GM19468 (cell line): ENCODE results near the gene OR10J5.
"Not testable (repeated sequence)": the region's sequence is repeated elsewhere in the genome, so short reads cannot be mapped to it uniquely, and the experiment has no call there.

Experiments
- ATAC-seq: cut with Tn5 transposase; IDR thresholded peaks from one replicate; pipeline ENCODE4 v1.9.1; 2021; ENCODE audit warnings: mild to moderate bottlenecking, moderate library complexity, moderate number of reproducible peaks; ENCODE audit not compliant: unreplicated experiment; ENCODE audit errors: extremely low read depth

OR10J5 gene, protein sequence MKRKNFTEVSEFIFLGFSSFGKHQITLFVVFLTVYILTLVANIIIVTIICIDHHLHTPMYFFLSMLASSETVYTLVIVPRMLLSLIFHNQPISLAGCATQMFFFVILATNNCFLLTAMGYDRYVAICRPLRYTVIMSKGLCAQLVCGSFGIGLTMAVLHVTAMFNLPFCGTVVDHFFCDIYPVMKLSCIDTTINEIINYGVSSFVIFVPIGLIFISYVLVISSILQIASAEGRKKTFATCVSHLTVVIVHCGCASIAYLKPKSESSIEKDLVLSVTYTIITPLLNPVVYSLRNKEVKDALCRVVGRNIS

DNA sequence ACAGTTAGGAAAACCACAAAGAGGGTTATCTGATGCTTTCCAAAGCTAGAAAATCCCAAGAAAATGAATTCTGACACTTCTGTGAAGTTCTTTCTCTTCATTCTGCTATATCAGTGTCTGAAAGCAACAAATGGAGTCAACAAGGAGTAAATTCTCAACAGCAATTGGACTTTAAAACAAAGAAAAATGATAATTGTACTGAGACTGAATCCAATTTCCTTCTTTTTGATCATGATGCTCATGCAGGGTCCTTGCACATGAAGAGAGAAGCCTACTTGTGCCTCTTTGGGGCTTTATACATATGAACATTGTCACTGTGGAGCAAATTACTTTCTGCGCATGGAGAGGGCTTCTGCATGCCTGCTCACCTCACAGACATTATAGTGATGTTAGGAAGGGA lies at the start of gene OR10J5:
OR10J5 (minus strand) TSS at position 101 of the 400 bp plus-strand sequence; CDS start at position 101, 0 bp downstream.
- no peak for ATAC-seq

DNA sequence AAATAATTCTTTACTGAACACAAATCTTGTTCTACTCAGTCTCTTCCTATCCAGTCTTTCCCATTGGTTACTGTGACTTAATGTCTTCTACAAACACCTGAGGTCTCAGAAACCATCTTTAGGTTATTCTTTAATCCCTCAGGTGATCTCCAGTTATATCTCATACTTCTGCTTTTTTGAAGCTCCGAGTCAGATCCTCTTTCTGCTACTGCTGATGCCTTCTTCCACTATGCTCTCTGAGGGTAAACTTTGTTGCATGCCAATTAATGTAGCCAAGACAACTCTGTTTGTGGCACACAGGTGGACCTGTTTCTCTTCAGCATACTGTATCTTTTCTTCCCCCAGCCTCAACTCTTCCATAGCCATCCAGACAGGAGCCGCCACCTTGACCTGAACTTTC lies 48.7 kb upstream of the OR10J5 start:
- ATAC-seq, result no peak

DNA sequence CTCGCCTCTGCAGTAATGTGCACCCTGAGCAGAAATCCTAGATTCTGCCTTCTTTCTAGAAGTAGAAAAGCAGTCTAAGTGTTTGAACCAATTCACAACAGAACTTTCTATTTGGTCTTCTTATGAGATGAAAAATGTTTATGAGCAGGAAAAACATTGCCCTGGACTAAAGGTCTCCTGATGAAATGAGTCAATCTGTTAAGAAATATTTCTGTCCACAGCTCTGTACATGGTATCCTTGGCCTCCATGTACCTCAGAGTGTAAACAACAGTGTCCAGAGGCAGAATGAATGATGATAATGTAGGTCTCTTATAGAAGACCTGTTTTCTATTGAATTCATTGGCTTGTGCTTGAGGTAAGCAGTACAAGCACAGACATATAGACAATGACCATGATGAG lies 45.6 kb upstream of the OR10J5 start:
- ATAC-seq, result no peak

GRCh38 chr1:159580340-159580739 lies 44.5 kb upstream of the OR10J5 start:
- no peak for ATAC-seq

GRCh38 chr1:159577446-159577845 lies 41.6 kb upstream of the OR10J5 start:
- no peak for ATAC-seq

DNA sequence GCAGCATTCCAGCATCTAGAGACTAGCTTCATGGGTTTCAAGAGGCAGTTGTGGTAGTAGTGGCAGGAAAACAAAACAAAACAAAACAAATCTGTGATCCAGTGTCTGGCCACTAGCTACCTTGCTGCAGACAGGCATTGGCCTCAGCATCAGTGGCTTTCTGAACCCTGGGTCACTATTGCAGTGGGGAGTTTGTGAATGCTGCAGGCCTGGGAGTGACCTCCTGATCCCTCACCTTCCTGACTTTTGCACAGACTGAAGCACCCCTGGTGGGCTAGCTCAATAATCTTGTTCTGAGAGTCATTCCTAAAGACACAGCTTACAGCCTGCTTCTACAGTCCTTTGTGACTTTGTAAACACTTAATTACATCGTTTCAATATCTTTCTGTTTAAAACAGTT lies 26.9 kb upstream of the OR10J5 start:
- no peak for ATAC-seq

GRCh38 chr1:159561497-159561896 lies 25.7 kb upstream of the OR10J5 start:
- no peak for ATAC-seq

DNA sequence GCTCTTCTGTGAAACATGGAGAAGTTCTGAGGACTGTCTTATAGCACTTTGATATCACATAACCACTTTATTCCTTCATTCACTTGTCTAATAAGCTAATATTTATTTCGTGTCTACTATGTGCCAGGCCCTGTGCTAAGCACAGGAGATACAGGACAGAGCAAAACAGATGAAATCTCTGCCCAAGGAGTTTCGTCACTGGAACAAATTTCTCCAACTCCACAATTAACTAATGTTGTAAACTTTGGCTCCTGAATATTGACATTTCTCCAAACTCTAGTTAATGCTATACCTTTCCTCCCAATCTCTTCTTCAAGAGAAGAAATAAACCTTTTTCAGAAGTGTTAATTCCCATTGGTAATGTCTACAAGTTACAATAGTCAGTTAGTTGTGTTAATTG lies 24.8 kb upstream of the OR10J5 start:
- ATAC-seq, result no peak

DNA sequence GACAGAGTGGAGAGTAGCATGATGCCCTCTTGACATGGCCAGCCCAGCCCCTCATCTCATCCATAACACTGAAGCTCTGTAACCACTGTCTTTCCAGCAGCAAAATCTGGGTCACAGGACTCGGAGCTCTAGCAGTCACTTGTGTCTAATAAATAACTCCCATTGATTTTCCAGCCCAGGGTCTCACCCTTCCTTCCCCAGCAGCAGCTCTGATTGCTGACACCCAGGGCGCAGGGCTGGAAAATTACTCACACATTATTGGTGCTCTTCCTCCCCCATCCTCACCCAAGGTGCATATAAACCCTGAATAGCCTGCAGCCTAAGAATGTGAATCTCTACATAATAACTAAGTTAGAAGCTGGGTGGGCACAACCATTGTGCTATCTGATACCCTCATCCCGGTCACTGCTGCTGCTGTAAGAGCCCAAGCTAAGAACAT lies 21.1 kb upstream of the OR10J5 start:
- no peak for ATAC-seq

DNA sequence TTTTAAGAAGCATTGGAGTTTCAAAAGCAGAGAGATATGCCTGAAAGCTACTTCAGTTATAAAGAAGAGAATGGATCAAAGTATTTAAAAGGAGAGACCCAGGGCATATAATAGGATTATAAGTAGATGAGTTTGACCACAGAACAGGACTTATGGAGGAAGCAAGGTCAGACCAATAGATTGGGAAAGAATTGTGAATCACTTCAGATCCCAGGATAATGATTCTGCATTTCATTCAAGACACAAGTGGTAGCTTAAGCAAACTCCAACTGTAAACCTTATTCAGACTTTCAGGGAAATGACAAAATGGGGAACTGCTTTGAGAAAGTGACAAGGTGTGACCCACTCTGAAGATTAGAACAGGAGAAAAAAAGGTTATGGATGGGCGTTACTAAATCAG lies 18.9 kb upstream of the OR10J5 start:
- ATAC-seq, result no peak

DNA sequence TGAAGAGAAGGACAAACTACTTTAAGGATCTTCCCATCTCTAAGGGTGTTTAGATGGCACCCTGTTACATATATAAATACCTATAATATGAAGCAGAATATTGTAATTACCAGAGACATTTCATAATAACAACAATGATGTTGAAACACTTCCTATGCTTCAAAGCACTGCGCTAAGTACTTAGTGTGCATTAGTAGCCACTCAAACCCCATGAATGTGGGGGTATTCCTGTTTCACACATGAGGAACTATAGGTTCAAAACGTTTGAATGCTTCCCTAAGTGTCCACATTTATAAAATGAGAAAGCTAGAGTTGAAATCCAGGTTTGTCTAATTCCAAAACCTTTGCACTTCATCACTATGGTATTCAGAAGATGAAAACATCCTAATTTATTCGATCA lies 18.5 kb upstream of the OR10J5 start:
- no peak for ATAC-seq

- ATAC-seq, result no peak
Observed at GRCh38 chr1:159548126-159548525, 12.3 kb upstream of the OR10J5 start.

DNA sequence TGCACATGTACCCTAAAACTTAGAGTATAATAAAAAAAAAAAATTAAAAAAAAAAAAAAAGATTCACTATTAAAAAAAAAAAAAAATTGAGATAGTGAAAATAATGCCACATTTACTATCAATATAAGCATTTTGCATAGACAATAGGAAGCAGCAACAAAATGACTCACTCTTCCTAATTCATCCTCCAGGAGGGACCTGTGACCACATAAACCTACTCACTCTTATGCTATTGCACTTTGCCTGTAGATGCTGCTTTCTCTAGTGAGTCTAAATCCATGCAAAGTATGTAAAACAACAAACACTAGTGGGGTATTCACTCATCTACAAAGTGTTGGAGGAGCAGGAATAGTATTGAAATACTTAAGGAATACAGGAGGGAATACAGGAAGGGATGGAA lies 2.9 kb downstream of the OR10J5 start:
- ATAC-seq, result no peak

- ATAC-seq, result not testable (repeated sequence)
Observed at GRCh38 chr1:159524792-159525191, 11.0 kb downstream of the OR10J5 start.

DNA sequence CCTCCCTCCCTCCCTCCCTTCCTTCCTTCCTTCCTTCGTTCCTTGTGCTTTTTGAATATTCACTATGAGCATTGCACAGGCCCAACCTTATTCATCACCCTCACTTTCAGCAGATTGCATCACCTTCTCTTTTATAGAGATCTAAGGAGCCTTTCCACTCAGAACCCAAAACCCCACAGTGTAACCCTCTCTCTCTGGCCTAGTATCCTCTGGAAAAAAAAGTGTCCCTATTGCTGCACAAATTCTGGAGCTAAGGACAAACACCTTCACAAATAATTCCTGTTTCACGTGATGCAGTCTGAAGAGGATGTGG lies 25.6 kb downstream of the OR10J5 start:
- ATAC-seq, result no peak

GRCh38 chr1:159509440-159510228 lies 26.2 kb downstream of the OR10J5 start:
- no peak for ATAC-seq

- no peak for ATAC-seq
Observed at GRCh38 chr1:159508951-159509350, 26.9 kb downstream of the OR10J5 start.

DNA sequence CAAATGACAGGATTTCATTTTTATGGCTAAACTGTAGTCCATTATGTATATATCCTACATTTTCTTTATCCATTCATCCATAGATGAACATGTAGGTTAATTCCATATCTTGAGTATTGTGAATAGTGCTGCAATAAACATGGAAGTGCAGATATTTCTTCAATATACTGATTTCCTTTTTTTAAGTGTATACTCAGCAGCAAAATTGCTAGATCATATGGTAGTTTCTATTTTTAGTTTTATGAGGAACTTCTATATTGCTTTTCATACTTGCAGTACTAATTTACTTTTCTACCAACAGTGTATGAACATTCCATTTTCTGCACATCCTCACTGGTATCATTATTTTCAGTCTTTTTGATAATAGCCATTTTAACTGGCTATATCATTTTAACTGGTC lies 30.1 kb downstream of the OR10J5 start:
- no peak for ATAC-seq

DNA sequence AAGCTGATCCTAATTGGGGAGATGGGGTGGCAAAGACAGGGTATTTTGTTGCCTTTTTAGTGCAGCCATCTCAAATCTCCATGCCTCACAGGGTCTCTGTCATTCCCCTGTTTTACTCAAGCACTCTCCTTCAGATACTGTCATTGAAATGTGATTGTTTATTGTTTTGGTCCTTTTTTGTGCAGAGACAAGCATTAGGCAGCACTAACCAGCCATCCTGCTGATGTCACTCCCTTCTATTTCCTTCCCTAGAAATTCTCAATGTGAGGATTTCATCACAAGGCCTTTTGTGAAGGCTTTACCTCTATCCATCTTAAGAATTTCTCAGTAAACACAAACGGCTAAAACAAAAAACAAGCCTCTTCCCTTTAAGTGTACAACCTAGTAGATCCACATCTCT lies 34.7 kb downstream of the OR10J5 start:
- ATAC-seq, result no peak

DNA sequence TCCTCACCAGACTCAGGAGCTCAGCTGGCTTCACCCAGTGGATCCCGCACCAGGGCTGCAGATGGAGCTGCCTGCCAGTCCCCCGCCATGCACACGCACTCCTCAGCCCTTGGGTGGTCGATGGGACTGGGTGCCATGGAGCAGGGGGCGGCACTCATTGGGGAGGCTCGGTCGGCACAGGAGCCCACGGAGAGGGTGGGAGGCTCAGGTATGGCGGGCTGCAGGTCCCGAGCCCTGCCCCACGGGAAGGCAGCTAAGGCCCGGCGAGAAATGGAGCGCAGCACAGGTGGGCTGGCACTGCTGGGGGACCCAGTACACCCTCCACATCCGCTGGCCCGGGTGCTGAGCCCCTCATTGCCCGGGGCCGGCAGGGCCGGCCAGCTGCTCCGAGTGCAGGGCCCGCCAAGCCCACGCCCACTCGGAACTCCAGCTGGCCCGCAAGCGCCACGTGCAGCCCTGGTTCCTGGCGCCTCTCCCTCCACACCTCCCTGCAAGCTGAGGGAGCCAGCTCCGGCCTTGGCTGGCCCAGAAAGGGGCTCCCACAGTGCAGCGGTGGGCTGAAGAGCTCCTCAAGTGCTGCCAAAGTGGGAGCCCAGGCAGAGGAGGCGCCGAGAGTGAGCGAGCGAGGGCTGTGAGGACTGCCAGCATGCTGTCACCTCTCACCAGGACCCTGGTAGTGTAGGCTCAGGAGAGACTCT lies 41.1 kb downstream of the OR10J5 start:
- ATAC-seq, result not testable (repeated sequence)

DNA sequence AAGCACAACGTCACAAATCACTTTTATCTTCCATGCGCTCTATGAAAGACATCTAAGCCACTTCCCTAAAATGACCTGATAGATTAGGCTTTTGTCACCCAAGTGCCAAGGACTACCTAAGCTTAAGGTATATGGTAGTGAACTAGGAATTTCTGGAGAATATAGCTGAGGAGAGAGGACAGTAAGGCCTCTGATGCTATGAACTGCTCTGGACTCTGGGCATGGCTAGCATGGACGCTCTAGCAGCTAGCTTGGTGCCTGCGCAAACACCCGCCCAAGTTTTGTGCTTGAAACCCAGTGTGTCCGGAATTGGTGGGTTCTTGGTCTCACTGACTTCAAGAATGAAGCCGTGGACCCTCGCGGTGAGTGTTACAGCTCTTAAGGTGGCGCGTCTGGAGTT lies 42.5 kb downstream of the OR10J5 start:
- ATAC-seq, result no peak
